Tibial nerve (tissue), 4 donors: ENCODE results near the gene LENG8. TPM values are rescaled to one million over a fixed set of nuclear protein-coding genes. Genes with fewer than 3 reads are reported as not detected.

Experiments used
- DNase-seq, 2 donors: peaks; one replicate each; pipeline ENCODE4 v3.0.0-alpha.2; 2019; ENCODE audit warnings: low spot score in 2 of 2
- H3K27ac ChIP-seq, 4 donors: fragments of 200-600 bp; sonication (generic) in 3 of 4; one replicate each; pipeline ENCODE4 v1.5.1; 2017 to 2019; ENCODE audit warnings: mild to moderate bottlenecking in 1 of 4
- H3K27me3 ChIP-seq, 2 donors: fragments of 200-600 bp; sonication (generic) in 1 of 2; one replicate each; pipeline versions ENCODE4 v1.5.1 to v1.6.0; 2017 to 2019
- H3K36me3 ChIP-seq, 3 donors: fragments of 200-600 bp; sonication (generic); one replicate each; pipeline ENCODE4 v1.5.1; 2018 to 2019
- H3K4me1 ChIP-seq, 4 donors: fragments of 200-600 bp; sonication (generic) in 3 of 4; one replicate each; pipeline ENCODE4 v1.5.1; 2017 to 2019
- H3K4me3 ChIP-seq, 4 donors: fragments of 200-600 bp; sonication (generic) in 3 of 4; one replicate each; pipeline ENCODE4 v1.5.1; 2017 to 2019; ENCODE audit warnings: mild to moderate bottlenecking in 1 of 4, moderate library complexity in 1 of 4
- H3K9me3 ChIP-seq, 4 donors: fragments of 200-600 bp; sonication (generic) in 3 of 4; one replicate each; pipeline ENCODE4 v1.5.1; 2017 to 2019
- CTCF ChIP-seq, 5 experiments: fragments of 200-600 bp in 3 of 5; fragments of 450-650 bp in 2 of 5; sonication (generic) in 3 of 5; IDR thresholded peaks; one replicate each; pipeline ENCODE4 v1.5.1; 2016 to 2019; ENCODE audit warnings: antibody characterized with exemption in 5 of 5, mild to moderate bottlenecking in 3 of 5, moderate library complexity in 2 of 5
- EP300 ChIP-seq, 2 donors: sonication (generic); formaldehyde crosslinking; IDR thresholded peaks; one replicate each; pipeline ENCODE4 v1.6.1; 2017; ENCODE audit warnings: antibody characterized with exemption in 2 of 2, mild to moderate bottlenecking in 1 of 2
- POLR2A ChIP-seq, 2 donors: fragments of 450-650 bp; IDR thresholded peaks; one replicate each; pipeline ENCODE4 v1.6.1; 2017; ENCODE audit warnings: antibody characterized with exemption in 2 of 2, mild to moderate bottlenecking in 2 of 2, moderate library complexity in 2 of 2
- WGBS, 2 donors: methylation state at CpG; one replicate each; pipeline ENCODE4 v1.1.5; 2018; 5-methylcytosine and 5-hydroxymethylcytosine counted together
- total RNA-seq, 4 donors: library from RNA; depleted of rRNA; stranded (reverse); fragments of >200 nt; gene quantifications; one replicate each; pipeline ENCODE4 v1.1.0, GENCODE V29; 2016

LENG8 gene
- total RNA-seq, 4 donors from 2014 or later: 189 to 389 (median 285) TPM

GRCh38 chr19:54431255-54431838 is 17.7 kb upstream of the LENG8 start:
- H3K4me3 ChIP-seq: peak overlapping the region in 1 of 4 donors; percentile 44
- peak overlapping the region in 1 of 4 donors; percentile 36 for H3K27ac ChIP-seq
- TF ChIP-seq CTCF (IDR thresholded peaks at IDR 0.05) (peak in 1 of 5 experiments; percentile 5), EP300 (IDR thresholded peaks at IDR 0.05) (no peak), POLR2A (IDR thresholded peaks at IDR 0.05) (no peak)
- no peaks in the 10 kb centered on the region for H3K9me3 ChIP-seq
- peaks cover 0 to 38% of the 10 kb centered on the region in 2 donors for H3K27me3 ChIP-seq
- 42 to 51% methylated on average over 11 of the region's 11 CpGs for WGBS, 2 donors
- peaks cover 0 to 54% (median 23%) of the 10 kb centered on the region in 4 donors for H3K4me1 ChIP-seq
- DNase-seq: no peak
- peaks cover 0 to 4% (median 0%) of the 10 kb centered on the region in 3 donors for H3K36me3 ChIP-seq

DNA sequence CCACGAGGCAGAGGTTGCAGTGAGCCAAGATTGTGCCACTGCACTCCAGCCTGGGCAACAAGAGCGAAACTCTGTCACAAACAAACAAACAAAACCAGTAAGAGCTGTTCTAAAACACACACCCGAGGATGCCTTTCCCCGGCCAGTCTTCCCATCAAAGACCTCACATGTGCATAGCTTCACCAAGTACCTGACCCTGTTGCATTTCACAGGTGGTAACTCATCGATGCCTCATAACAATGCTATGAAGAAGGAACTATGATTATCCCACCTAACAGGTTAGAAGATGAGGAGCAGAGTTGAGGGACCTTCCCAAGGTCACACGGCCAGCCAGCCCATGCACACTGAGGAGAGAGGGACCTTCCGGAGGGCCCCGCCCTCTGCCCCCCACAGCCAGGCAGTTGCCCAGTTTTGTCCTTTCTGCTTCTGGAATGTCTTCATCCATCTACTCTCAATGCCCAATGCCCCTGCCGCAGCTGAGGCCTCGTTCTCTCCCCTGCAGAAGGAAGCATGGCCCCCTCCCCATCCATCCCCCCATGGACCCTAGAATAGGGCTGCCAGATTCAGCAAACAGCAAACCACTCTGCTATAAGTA is 16.8 kb upstream of the LENG8 start:
- Histone ChIP-seq H3K36me3 (peaks cover 0 to 7% (median 0%) of the 10 kb centered on the region in 3 donors), H3K4me3 (no peak overlapping the region), H3K27me3 (peaks cover 0 to 32% of the 10 kb centered on the region in 2 donors), H3K4me1 (peaks cover 0 to 57% (median 24%) of the 10 kb centered on the region in 4 donors), H3K27ac (no peak overlapping the region), H3K9me3 (no peaks in the 10 kb centered on the region)
- TF ChIP-seq CTCF (IDR thresholded peaks at IDR 0.05): no peak
- TF ChIP-seq POLR2A (IDR thresholded peaks at IDR 0.05): no peak
- TF ChIP-seq EP300 (IDR thresholded peaks at IDR 0.05): no peak
- no peak for DNase-seq
- WGBS, 2 donors: 66 to 74% methylated on average over 10 of the region's 10 CpGs

DNA sequence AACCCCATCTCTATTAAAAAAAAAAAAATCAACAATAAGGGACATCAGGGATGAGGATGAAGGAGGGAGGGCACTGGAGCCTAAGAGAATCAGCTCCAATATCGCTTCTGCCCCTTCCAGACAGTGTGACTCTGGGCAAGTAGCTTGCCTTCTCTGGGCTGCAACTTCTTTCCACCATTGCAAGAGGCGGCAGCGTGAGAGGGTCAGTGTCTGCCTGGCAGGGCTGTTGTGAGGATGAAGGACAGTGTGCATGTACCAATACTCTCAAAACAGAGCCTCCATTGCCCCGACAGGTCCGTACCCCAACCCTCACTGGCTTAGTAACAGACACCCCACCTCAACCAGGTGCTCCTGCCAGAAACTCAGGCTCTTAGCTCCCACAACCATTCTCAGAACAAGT is 15.3 kb upstream of the LENG8 start:
- Histone ChIP-seq H3K9me3 (no peaks in the 10 kb centered on the region), H3K36me3 (peaks cover 0 to 7% (median 0%) of the 10 kb centered on the region in 3 donors), H3K4me3 (no peak overlapping the region), H3K27ac (no peak overlapping the region), H3K27me3 (peaks cover 0 to 25% of the 10 kb centered on the region in 2 donors), H3K4me1 (peaks cover 0 to 64% (median 26%) of the 10 kb centered on the region in 4 donors)
- no peak for DNase-seq
- 86 to 92% methylated on average over 5 of the region's 5 CpGs for WGBS, 2 donors
- TF ChIP-seq EP300 (IDR thresholded peaks at IDR 0.05) (no peak), POLR2A (IDR thresholded peaks at IDR 0.05) (no peak), CTCF (IDR thresholded peaks at IDR 0.05) (no peak)

GRCh38 chr19:54434112-54434872 is 14.7 kb upstream of the LENG8 start:
- no peak for TF ChIP-seq POLR2A (IDR thresholded peaks at IDR 0.05)
- TF ChIP-seq CTCF (IDR thresholded peaks at IDR 0.05): no peak
- no peak for TF ChIP-seq EP300 (IDR thresholded peaks at IDR 0.05)
- Histone ChIP-seq H3K4me1 (peaks cover 0 to 64% (median 29%) of the 10 kb centered on the region in 4 donors), H3K9me3 (no peaks in the 10 kb centered on the region), H3K4me3 (no peak overlapping the region), H3K27me3 (peaks cover 0 to 20% of the 10 kb centered on the region in 2 donors), H3K27ac (no peak overlapping the region), H3K36me3 (peaks cover 0 to 7% (median 0%) of the 10 kb centered on the region in 3 donors)
- DNase-seq: no peak
- WGBS, 2 donors: 53 to 59% methylated on average over 23 of the region's 23 CpGs

GRCh38 chr19:54434873-54435214 is 14.2 kb upstream of the LENG8 start:
- no peak for DNase-seq
- Histone ChIP-seq H3K9me3 (no peaks in the 10 kb centered on the region), H3K36me3 (peaks cover 0 to 7% (median 0%) of the 10 kb centered on the region in 3 donors), H3K27me3 (peaks cover 0 to 15% of the 10 kb centered on the region in 2 donors), H3K4me1 (peaks cover 0 to 63% (median 28%) of the 10 kb centered on the region in 4 donors), H3K27ac (no peak overlapping the region), H3K4me3 (no peak overlapping the region)
- WGBS, 2 donors: 43% methylated on average over 10 of the region's 11 CpGs
- TF ChIP-seq EP300 (IDR thresholded peaks at IDR 0.05) (no peak), POLR2A (IDR thresholded peaks at IDR 0.05) (no peak), CTCF (IDR thresholded peaks at IDR 0.05) (no peak)
